Colon (tissue), 2 donors: Measurements from ENCODE around the gene STX2.
"Not testable (repeated sequence)": the region's sequence is repeated elsewhere in the genome, so short reads cannot be mapped to it uniquely, and the experiment has no call there.

Experiments
- FAIRE-seq: peaks from 2 replicates; lab custom pipeline; 2012; peaks lifted over from hg19 to GRCh38; lab: Jason Lieb, UNC
- donor health status: control.
- donor health status: control.

Gene STX2

GRCh38 chr12:130796985-130797686 is 41.9 kb downstream of the STX2 start:
- no peak for FAIRE-seq

GRCh38 chr12:130795906-130796305 is 43.1 kb downstream of the STX2 start:
- FAIRE-seq = no peak

DNA sequence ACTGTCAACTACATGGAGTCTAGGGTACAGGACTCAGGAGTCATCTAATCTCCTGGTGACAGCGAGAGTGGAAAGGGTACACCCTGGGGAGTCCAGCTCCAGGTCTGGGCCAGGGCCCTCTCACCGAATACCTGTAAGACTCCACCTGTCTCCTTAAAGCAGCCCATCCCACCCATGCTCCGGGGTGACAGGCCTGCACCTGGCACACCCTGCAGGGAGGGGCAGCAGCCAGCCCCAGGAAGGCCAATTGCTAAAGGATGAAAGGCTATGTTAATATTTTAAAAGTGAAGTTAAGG is 45.5 kb downstream of the STX2 start:
- FAIRE-seq = no peak

GRCh38 chr12:130792821-130793553 is 46.1 kb downstream of the STX2 start:
- FAIRE-seq = no peak

DNA sequence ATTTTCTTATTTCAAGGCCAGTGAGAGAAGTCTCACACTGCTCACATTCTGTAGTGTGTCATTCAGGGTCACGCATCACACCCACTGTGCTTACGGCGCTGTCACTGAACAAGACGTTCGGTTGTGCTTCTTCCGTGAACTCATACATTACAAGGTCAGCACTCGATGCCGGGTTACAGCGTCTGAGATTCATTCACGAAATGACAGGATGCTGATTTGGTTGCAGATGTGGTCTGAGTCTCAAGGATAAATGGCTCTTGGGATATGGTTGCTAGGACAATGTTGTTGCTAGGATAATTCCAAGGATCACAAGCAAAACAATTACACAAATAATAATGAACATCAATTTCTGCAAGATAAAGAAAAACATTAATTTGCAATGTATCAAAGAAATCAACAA is 47.4 kb downstream of the STX2 start:
- no peak for FAIRE-seq

- no peak for FAIRE-seq
Observed at GRCh38 chr12:130788515-130788914, 50.5 kb downstream of the STX2 start.

DNA sequence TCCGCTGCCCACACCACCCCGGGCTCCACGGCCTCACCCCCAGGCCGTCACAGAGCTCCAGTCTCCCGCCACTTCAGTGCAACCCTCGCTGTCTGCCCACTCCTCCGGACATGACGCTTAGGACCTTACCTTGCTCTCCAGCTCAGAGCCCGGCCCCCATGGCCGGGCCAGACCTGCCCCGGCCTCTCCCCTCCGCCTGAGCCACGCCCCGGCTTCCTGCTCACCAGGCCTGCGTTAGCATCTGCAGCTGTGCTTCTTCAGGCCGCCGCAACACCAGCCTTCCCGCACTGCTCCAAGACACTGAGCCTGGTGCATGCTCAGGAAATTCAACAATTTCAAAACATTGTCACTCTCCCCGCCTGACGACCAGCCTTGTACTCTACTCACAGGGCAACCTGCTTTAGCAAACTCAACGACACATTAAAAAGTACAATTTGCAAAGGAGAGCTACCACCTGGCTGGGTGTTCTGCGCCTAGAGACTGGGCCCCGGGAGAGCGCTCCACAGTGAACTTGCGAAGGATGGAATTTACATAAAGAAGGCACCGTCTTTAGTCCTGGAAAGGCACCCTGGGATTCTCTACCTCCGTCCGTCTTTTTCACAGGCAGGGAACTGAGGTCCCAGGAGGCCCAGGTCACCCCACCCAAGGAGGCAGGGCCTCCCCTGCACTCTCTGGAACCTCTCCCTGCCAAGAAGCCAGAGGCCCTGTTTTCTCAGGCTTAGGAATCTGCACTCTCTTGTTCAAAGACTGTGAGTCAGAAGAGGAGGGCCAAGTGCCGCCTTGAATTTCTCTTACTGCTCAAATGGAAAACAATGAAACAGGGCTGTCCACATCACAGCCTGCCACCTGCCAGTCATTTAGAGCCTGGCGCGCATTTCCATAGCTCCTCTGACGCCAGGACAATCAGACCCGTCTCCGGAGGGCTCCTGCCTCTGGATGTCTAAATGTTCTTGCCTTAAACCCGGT is 51.3 kb downstream of the STX2 start:
- no peak for FAIRE-seq

GRCh38 chr12:130787041-130787440 is 52.0 kb downstream of the STX2 start:
- no peak for FAIRE-seq

DNA sequence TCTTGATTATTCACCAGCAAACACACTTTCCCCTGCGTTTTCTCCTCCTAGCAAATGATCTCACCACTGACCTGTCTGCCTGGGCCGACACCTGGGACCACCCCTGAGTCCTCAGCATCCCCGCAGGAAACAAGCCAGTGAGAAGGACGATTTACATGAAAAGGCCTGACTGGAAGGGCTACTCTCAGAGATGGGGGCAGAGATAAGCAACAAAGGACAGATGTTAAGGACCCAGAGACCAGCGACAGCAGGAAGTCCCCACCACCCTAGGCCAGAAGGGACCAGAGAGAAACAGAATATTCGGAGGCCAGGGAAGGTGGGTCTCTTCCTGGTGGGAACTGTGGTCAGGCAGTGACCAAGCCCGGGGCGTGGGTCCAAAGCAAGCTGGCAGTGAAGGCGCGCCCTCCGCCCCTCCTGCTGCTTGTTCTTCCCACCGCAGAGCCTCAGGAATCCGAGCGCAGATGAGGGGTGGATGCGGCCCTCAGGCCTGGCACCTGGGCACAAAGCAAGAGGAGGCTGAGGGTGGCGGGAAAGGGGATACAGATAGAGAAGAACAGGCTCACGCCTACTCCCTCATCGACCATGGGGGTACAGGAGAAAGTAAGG is 55.8 kb downstream of the STX2 start:
- no peak for FAIRE-seq

DNA sequence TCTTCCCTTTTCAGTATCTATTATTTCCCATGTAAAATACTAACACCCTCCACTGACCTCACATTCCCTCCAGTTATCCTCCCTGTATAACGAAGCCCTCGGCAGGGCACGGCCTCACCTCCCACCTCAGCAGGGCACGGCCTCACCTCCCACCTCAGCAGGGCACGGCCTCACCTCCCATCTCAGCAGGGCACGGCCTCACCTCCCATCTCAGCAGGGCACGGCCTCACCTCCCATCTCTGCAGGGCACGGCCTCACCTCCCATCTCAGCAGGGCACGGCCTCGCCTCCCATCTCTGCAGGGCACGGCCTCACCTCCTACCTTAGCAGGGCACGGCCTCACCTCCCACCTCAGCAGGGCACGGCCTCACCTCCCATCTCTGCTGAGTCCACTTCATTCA is 56.8 kb downstream of the STX2 start:
- not testable (repeated sequence) for FAIRE-seq

- FAIRE-seq = no peak
Observed at GRCh38 chr12:130780880-130781575, 58.0 kb downstream of the STX2 start.

GRCh38 chr12:130780325-130780724 is 58.7 kb downstream of the STX2 start:
- FAIRE-seq = no peak

DNA sequence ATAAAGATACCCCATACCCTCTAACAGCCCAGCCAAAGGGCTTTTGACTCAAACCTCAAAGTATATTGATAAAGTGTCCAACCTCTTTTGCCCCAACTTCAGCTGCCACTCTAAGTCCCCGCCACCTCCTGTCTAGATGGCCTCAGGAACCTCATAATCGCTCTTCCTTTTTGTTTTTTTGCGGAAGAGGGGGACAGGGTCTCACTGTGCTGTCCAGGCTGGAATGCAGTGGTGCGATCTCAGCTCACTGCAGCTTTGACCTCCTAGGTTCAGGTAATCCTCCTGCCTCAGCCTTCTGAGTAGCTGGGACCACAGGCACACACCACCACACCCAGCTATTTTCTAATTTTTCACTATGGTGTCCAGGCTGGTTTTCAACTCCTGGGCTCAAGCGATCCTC is 60.3 kb downstream of the STX2 start:
- FAIRE-seq = no peak

- no peak for FAIRE-seq
Observed at GRCh38 chr12:130776857-130777339, 62.2 kb downstream of the STX2 start.

DNA sequence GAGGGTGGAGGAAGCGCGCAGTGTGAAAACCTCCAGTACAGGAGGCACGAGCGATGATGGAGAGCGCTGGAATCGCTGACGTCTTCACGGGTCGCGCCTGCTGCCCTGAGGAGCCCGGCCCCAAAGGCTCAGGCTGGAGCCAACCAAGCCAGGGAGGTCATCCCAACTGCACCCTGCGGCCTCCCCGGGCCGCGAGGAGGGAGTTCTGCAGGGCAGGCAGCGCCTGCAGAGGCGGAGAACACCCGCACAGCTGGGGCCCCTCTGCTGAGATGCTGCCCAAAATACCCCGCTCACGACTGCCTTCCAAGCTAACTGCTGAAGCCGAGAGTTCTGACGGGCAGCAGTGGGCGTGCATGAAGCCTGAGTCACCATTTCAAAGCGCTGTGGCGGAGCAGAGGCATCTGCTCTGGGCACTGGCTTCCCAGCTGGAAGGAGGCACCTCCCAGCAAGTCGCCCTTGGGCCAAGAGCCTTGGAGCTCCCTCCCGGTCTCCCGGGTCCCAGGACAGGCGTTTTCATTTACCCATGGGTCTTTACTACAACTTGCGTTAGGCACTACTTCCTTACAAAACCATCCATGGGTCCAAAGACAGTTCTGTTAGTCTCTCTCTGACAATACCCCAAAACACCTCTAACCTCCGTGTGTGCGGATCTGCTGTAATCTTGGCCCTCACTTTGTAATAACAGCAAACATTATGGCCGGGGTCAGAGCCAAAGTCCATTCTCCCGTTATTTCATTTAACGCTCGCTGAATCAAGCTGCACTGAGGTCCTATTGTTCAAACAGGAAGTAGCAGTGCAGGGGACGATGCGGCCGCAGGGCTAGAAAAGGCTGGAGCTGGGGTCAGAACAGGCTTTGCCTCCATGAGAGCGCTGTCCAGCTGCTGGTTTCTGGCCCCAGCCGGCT is 62.8 kb downstream of the STX2 start:
- no peak for FAIRE-seq

GRCh38 chr12:130770413-130771028 is 68.5 kb downstream of the STX2 start:
- FAIRE-seq = no peak

DNA sequence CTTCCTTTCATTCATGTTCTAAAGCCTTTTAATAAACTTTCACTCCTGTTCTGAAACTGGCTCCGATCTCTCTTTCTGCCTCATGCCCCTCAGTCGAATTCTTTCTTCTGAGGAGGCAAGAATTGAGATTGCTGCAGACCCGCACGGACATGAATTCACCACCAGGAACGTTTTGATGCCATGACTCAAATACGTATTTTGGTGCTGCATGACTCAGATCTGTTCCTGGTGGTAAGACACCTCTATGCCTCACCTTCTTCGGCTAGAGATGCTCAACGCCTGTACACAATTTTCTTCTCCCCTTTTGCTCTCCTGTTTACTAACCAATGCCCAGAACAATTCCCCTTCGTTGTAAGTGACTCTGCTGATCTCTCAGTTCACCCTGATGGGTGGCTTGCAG is 70.9 kb downstream of the STX2 start:
- FAIRE-seq = no peak

DNA sequence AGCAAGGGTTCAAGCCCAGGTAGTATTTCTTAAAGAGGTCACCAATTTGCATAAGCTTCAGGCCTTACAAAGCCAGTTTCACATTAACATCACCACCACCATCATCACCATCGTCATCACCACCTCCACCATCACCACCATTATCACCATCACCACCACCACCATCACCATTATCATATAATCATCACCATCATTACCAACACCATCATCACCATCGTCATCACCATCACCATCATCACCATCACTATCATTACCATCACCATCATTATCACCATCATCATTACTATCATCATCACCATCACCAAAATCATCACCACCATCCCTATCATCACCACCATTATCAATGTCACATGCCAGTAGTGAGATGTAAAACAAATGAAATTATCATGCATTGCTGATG is 72.6 kb downstream of the STX2 start:
- no peak for FAIRE-seq

- no peak for FAIRE-seq
Observed at GRCh38 chr12:130765186-130765659, 73.8 kb downstream of the STX2 start.
